NCI-H526 (cell line): ENCODE results near the gene ERCC2.
"Not testable (repeated sequence)": the region's sequence is repeated elsewhere in the genome, so short reads cannot be mapped to it uniquely, and the experiment has no call there.

Experiments used
- DNase-seq, 2 experiments: peaks; one replicate each; lab custom pipeline; 2025; lab: John Stamatoyannopoulos, UW

Gene ERCC2

DNA sequence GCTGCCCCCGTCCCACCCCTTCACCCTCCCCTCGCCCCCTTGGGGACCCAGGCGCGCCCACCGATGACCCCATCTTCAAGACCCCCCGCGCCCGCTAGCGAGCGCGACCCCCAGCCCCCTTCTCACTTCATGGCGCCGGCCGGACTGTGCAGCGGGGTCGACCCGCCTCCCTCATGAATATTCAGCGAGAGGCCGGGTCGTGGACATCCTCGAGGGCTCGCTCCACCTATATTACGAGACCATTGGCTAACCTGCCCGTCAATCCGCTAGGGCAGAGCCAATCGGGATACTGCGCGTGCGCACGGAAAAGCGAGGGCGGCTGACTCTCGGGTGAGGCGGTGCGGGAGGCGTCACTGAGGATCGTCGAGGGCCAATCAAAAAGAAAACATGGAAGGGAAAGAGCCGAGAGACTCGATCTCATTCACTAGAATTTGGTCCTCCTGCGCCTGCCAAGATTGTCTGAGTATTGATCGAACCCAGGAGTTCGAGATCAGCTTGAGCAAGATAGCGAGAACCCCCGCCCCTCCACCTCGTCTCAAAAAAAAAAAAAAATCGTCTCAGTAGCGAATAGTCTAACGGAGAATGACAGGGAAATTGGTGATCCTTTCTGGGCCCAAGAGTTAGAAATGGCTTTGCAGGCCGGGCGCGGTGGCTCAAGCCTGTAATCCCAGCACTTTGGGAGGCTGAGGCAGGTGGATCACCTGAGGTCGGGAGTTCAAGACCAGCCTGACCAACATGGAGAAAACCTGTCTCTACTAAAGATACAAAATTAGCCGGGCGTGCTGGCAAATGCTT, at the start of gene ERCC2:
Gene ERCC2 (minus strand): TSS at position 164 of the 795 bp plus-strand sequence. CDS start 33 bp downstream, at position 131.
- peak; percentile 93 to 98 for DNase-seq

DNA sequence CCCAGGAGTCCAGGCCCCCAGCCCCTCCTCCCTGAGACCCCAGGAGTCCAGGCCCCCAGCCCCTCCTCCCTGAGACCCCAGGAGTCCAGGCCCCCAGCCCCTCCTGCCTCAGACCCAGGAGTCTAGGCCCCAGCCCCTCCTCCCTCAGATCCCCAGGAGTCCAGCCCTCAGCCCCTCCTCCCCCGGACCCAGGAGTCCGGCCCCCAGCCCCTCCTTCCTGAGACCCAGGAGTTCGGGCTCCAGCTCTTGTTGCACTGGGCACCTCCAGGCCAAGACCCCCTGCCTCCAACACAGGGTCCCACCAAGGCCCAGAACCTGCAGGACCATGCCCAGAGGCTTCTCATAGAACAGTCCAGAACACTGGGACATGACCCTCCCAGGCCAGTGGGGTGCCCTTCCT, 49.5 kb upstream of the ERCC2 start:
- DNase-seq, result no peak

DNA sequence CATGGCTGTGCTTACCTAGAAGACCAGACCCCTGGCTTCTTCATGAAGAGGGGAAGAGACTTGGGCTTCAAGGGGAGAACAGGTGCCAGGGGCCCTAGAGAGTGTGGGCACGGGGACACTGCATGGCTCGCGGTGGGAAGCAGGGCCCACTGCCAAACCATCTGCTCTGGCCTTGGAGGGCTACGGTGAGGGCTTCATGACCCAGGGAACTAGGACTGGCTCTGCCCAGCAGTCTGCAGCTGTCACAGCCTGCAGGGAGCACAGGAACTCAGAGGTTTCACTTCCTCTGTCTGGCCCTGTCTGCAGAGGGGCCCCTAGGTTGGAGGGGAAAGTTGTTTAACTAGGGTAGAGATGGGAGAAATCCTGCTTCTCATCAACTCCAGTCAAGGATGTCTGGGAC, 49.0 kb upstream of the ERCC2 start:
- DNase-seq, result no peak

DNA sequence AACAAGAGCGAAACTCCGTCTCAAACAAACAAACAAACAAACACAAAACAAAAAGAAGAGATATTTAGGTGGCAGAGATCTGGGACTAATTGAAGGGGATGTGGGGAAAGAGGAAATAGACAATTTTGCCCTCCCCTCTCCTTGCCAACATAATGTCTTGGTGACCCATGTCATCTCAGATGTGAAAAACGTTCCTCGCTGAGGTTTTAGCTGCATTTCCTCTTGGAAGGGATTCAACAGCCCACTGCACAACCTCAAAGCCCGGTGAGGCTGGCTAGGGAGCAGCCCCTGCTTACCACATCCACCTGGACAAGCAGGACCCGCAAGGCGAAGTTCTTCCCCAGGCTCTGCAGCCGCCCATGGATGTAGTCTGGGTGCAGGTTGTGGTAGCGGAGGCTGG, 48.4 kb upstream of the ERCC2 start:
- no peak for DNase-seq

DNA sequence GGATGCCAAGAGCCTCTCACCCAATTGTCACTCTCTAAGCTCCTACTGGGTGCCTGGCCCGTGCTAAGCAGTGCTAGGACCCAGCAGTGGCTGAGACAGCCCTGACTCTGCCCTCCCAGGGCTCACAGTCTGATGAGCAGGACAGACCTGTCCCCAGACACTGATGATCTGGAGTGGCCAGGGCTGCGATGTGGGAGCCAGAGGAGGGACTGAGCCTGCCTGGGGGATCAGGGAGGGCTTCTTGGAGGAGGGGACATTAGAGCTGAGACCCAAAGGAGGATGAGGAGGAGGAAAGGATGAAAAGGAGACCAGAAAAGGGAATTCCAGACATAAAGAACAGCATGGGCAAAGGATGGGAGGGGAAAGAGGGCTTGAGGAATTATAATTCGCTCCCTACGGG, 46.8 kb upstream of the ERCC2 start:
- no peak for DNase-seq

DNA sequence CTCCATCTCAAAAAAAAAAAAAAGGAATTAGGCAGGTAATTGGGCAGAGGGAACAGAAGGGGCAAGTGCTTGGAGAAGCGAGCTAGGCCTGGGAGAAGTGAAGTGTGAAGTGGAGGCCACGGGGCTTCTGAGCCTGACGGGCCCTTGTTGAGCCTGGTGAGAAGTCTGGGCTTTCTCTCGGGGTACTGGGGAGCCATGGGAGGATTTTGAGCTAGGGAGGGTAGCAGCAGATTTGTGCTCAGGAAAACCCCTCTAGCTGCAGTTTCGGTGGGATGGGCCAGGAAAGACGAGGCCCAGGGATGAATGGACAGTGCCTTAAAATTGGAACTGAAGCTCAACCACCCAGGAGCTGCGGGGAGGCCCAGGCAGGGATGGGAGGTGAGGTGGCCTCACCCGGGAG, 44.1 kb upstream of the ERCC2 start:
- no peak for DNase-seq

DNA sequence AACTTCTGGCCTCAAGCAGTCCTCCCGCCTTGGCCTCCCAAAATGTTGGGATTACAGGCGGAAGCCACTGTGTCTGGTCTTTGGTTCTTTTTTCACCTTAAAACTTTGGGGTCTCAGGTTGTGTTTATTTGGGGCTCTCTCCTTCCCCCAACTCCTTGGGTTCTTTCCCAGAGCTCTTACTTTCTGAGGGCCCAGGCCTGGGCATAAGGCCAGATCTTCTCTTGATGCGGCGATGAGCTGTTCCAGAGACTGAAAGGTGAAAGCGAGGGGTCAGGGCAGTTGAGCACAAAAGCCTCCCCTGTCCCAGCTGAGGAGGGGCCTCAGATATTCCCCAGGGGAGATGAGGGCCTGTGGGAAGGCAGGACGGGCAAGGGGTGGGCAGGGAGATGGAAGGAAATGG, 43.1 kb upstream of the ERCC2 start:
- no peak for DNase-seq

DNA sequence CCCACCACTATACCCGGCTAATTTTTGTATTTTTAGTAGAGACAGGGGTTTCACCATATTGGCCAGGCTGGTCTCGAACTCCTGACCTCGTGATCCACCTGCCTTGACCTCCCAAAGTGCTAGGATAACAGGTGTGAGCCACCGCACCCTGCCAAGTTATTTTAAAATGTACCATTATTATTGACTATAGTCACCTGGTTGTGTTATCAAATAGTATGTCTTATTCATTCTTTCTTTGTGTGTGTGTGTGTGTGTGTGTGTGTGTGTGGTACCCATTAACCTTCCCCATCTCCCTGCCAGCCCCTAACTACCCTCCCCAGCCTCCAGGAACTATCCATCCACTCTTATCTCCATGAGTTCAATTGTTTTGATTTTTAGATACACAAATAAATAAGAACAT, 40.0 kb upstream of the ERCC2 start:
- not testable (repeated sequence) for DNase-seq

DNA sequence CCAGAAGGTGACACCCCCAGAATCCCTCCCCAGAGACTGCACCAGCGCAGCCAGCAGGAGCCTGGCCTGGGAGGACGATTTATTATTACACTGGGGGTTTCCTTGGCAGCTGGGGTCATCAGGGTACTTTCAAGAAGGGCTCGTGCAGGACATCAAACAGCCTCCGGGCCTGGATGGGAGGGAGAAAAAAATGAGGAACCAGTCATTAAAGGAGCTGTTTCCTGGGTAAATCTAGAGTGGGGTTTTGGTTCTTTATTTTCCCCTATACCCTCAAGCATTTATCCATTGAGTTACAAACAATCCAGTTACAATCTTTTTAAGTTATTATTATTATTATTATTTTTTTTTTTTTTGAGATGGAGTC, 39.2 kb upstream of the ERCC2 start:
- DNase-seq, result no peak

DNA sequence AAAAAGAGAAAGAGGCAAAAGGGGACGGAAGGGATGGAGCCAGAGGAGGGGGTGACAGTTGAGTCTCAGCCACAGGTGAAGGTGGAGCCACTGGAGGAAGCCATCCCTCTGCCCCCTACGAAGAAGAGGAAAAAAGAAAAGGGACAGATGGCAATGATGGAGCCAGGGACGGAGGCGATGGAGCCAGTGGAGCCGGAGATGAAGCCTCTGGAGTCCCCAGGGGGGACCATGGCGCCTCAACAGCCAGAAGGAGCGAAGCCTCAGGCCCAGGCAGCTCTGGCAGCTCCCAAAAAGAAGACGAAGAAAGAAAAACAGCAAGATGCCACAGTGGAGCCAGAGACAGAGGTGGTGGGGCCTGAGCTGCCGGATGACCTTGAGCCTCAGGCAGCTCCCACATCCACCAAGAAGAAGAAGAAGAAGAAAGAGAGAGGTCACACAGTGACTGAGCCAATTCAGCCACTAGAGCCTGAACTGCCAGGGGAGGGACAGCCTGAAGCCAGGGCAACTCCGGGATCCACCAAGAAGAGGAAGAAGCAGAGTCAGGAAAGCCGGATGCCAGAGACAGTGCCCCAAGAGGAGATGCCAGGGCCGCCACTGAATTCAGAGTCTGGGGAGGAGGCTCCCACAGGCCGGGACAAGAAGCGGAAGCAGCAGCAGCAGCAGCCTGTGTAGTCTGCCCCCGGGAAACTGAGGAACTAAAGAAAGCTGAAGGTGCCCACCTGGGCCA, 38.6 kb upstream of the ERCC2 start:
- no peak for DNase-seq

DNA sequence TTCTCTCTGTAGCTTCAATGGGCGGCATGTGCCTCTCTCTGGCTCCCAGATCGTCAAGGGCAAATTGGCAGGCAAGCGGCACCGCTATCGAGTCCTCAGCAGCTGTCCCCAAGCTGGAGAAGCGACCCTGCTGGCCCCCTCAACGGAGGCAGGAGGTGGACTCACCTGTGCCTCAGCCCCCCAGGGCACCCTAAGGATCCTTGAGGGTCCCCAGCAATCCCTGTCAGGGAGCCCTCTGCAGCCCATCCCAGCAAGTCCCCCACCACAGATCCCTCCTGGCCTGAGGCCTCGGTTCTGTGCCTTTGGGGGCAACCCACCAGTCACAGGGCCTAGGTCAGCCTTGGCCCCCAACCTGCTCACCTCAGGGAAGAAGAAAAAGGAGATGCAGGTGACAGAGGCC, 37.7 kb upstream of the ERCC2 start:
- no peak for DNase-seq

DNA sequence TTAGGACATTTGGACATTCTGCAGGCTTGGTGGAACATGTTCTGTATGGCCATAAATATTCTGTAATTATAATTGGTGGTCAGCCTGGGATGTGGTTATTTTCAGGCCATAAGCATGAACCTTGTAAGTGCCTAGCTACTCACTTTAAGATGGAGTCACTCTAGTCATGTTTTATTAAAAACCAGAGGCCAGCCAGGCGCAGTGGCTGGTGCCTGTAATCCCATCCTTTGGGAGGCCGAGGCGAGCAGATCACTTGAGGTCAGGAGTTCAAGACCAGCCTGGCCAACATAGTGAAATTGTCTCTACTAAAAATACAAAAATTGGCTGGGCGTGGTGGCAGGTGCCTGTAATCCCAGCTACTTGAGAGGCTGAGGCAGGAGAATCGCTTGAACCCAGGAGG, 37.2 kb upstream of the ERCC2 start:
- DNase-seq, result not testable (repeated sequence)

DNA sequence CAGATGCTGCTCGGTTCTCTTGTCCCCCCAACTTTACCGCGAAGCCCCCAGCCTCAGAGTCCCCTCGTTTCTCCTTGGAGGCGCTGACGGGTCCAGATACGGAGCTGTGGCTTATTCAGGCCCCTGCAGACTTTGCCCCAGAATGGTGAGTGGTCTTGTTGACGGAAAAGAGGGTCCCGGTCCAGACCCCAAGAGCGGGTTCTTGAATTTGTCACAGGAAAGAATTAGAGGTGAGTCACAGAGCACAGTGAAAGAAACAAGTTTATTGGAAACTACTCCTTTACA, 36.7 kb upstream of the ERCC2 start:
- DNase-seq, result no peak

DNA sequence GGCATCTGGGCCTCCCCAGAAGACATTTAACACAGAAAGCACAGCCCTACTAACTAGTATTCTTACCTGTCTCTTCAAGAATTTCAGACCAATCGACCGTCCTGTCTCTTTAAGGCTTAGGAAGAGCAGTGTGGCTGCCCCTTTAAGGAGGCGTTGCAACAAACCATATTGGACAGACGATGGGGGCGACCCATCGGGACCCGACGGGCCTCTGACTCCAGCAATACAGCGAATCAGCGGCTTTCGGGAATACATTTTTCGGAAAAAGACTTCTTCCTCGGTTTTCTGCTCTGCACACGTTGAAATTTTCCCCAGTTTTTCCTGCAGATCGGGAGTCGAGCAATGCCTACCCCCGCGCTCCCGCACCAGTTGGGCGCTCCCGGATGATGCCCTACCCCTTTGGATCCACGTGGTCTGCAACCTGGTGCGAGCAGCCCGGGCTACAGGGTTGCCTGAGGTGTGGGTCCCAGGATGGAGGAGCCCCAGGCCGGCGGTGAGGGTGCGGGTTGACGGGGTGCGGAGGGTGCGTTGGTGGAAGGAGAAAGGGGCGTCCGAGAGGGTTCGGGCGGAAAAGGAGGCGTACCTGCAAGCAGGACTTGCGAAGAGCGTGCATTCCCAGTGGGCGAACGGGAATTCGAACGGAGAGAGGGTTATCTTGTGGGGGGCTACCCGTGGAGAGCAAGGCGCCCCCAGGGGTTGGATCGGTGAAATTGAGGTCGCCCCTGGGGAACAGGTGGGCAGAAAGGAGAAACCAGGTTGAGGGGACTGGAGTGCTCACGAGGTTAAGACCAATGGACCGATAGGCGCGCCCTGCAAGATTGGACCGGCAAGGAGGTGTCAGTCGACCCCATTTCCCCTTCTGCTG, 36.1 kb upstream of the ERCC2 start, which contains the start of gene POLR1G:
Gene POLR1G (plus strand): TSS at position 419 of the 865 bp plus-strand sequence. CDS start 53 bp downstream, at position 472.
- peak; percentile 81 to 90 for DNase-seq

DNA sequence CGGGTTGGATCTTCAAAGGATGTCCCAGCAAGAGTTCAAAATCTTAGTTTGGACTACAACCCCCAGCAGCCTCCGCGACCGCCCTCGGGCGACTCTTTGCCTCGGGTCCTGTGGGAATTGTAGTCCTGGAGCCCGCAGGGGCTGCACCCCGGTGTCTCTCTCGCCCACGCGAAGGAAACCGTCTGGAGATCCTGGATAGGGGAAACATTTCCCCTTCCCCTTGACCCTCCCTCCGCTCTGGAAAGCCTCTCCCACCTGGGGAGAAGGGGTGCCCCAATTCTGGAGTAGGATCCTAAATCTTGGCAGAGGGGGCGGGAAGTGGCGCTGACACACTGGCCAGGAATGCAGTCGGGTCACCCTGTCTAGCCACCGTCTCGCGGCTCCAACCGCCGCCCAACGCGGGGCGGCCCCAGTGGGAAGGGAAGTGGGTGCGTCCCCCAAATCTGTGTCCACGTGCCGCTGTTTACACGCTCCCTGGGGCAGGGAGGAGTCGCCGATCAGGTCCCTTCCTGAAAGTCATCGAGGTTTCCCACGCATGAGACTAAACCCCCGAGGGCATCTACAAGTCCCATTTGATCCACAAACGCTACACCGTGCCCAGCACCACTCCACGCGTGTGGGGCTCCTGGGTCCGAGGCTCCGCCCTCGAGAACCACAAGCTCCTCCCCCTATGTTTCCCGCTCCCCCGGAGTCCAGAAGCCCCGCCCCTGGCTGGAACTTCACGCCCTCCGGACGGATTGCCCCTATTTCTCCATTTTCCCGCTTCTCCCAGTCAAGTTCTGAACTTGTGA, 35.3 kb upstream of the ERCC2 start:
- peak; percentile 83 to 94 for DNase-seq

DNA sequence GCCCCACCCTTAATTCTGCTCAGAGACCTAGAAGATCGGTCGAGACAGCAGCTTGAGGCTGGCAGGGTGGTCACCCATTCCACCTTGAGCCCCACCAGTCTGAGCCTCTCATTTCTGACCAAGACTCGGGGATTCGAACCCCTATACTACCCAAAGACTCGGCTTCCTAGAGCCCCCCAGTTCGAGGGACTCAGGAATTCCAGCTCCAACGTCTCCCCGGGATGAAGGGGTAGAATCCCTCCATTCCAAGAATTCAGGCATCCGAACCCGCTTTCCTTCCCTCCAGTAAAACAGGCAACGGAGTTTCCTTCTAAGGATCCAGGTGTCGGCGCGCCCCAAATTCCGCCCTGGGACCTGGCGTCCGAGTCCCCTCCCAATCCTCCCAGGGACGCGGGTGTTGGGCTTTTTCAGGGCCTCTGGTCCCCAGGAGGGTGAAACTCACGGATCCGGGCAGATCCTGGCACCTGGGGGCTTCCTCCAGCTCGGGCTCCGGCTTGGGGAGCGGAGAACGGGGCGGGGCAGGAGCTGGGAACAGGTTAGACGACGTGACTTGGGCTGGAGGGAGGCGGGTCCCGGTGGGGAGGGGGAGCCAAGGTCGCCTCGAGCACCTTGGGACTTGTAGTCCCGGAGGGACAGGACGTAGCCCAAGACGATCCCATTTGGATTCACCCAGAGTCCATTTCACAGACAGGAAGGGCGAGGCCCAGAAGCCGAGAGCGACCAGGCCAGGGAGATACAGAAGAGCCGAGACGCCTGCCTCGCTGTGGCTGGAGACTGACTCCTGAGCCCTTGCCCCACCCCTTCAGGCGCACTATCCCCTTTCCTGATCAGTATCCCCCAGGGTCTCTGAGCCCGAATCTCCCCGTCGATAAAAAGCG, 34.4 kb upstream of the ERCC2 start, which contains the start of gene PPP1R13L:
Gene PPP1R13L (minus strand): TSS at position 513 of the 878 bp plus-strand sequence. CDS start 6,751 bp downstream, outside the sequence.
- DNase-seq, result peak; percentile 79 to 92

DNA sequence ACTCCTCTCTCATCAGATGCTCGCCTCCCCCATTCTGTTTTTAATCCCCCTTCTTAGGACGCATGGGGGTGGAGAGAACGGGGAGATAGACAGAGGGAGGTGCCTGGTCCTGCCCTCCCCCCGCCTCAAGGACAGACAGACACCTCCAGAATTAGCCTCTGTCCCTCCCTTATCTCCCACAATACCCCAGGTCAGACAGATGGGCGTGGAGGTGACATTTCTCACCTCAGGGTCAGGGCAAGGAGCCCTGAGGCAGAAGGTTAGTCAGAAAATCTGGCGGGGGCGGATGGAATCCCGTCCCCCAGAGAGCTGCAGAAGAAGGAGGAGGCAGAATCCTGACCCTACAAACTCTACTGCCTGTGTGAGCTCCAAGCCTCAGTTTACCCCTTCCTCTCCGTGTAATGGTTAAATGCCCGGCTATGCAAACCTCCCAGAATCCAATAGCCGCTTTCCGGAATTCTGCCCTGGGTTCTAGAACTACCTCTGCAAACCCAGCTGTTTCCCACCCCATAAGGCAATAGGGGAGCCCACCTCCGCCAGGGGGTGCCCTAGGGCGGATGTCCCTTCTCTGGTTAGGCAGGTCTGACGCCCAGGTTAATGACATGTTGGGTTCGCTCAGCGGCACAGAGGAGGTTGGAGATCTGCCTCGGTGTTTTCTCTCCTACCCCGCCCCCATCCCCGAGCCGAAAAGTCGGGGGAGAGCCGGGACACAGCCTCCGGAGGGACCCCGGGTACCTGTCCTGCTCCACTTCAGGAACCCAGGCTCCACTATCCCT, 33.6 kb upstream of the ERCC2 start:
- peak; percentile 57 to 75 for DNase-seq

DNA sequence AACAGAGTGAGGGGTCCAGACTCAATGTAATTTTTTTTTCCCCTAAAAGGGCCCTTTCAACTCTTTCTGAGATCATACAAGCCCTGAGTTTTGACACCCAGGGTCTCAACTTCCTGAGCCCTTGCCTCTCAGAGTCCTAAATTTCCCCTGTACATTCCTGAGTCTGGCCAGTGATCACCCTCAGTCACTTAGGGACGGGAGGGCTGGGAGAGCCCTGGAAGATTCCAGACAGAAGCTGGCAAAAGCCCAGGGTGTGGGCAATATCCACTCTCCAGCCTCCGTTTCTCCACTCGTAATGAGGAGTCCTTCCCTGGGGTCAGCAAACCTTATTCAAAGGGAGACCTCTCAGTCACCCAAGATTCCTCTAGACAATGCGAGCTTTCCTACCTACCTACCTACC, 32.9 kb upstream of the ERCC2 start:
- DNase-seq, result no peak

DNA sequence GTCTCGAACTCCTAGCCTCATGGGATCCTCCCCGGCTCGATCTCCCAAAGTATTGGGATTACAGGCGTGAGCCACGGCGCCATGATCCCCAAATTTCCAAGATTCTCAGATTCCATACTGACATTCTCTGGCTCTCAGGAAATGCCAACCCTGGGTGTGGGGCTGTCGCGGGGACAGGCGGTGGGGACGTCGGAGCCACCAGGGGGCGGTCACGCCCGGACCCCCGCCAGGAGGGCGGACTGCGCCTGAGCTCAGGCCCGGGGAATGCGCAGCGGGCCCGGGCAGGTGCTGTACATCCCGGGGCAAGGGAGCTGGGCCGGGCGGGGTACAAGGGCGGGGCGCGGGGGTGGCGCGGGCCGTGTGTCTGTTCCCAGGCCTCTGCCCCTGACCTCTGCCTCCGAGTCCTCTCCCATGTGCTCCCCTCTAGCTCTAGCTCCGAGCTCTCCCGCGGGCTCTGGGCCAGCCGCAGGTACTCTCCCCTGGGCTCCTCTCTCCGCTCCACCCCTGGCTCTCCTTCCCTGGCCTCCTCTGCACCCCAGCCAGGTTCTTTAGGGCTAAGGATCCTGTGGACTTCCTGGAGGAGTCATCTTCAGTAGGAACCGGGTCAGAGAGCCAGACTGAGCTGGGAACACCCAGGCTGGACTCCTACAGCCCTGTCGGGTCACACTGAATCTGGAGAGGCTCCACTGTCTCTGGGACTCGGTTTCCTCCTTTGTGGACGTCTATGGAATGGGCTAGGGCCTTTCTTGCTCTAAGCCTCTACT, 32.1 kb upstream of the ERCC2 start:
- DNase-seq, result peak; percentile 25 to 75
